Measurements from ENCODE around the gene NBEA. TPM values are rescaled to one million over a fixed set of nuclear protein-coding genes. Genes with fewer than 3 reads are reported as not detected.

NBEA gene
- total RNA-seq, 1 experiment from 2014 or later = 3.3 TPM

GRCh38 chr13:35309706-35310105 is 367.6 kb downstream of the NBEA start:
- CTCF ChIA-PET = no interaction called here
- Histone ChIP-seq H3K27ac (ENCODE audit: low read length) (no peak overlapping the region), H3K4me3 (ENCODE audit: low read depth in 2 of 2, low read length in 2 of 2) (no peak overlapping the region), H3K27me3 (ENCODE audit: control insufficient read depth, insufficient read depth, low read length) (no peaks in the 10 kb centered on the region), H3K4me1 (ENCODE audit: control insufficient read depth, insufficient read depth, low read length) (no peaks in the 10 kb centered on the region), H3K36me3 (ENCODE audit: control insufficient read depth, insufficient read depth, low read length) (no peaks in the 10 kb centered on the region), H3K9me3 (ENCODE audit: control insufficient read depth, insufficient read depth, low read depth, low read length) (no peaks in the 10 kb centered on the region)
- TF ChIP-seq TCF7L2 (IDR thresholded peaks at IDR 0.05; ENCODE audit: low read depth, low read length) = no peak
- TF ChIP-seq SIN3A (IDR thresholded peaks at IDR 0.05; ENCODE audit: borderline replicate concordance, insufficient read depth, low read depth, low read length) = no peak
- TF ChIP-seq REST (IDR thresholded peaks at IDR 0.05; ENCODE audit: insufficient read depth in 1 of 2, low read depth in 2 of 2, low read length in 1 of 2) = no peak
- no peak for TF ChIP-seq POLR2AphosphoS5 (IDR thresholded peaks at IDR 0.05; ENCODE audit: low read depth, low read length)
- TF ChIP-seq, protein P1, sequence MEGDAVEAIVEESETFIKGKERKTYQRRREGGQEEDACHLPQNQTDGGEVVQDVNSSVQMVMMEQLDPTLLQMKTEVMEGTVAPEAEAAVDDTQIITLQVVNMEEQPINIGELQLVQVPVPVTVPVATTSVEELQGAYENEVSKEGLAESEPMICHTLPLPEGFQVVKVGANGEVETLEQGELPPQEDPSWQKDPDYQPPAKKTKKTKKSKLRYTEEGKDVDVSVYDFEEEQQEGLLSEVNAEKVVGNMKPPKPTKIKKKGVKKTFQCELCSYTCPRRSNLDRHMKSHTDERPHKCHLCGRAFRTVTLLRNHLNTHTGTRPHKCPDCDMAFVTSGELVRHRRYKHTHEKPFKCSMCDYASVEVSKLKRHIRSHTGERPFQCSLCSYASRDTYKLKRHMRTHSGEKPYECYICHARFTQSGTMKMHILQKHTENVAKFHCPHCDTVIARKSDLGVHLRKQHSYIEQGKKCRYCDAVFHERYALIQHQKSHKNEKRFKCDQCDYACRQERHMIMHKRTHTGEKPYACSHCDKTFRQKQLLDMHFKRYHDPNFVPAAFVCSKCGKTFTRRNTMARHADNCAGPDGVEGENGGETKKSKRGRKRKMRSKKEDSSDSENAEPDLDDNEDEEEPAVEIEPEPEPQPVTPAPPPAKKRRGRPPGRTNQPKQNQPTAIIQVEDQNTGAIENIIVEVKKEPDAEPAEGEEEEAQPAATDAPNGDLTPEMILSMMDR (IDR thresholded peaks at IDR 0.05) = no peak
- BruUV-seq (replicated peaks) = no TSS peak
- intact Hi-C loops (cut with micrococcal nuclease; ENCODE audit: unreplicated experiment) = no loop called here
- ATAC-seq (no peak), DNase-seq (ENCODE audit: low read depth, low spot score) (no peak)
- POLR2A ChIA-PET = no interaction called here
- in situ Hi-C loops (cut with HindIII; ENCODE audit: low pct_unique_long_range_greater_than_20kb, low sequenced_read_pairs) = no loop called here

GRCh38 chr13:35332134-35332533 is 390.1 kb downstream of the NBEA start:
- POLR2A ChIA-PET = no interaction called here
- Histone ChIP-seq H3K4me1 (ENCODE audit: control insufficient read depth, insufficient read depth, low read length) (no peaks in the 10 kb centered on the region), H3K36me3 (ENCODE audit: control insufficient read depth, insufficient read depth, low read length) (no peaks in the 10 kb centered on the region), H3K27me3 (ENCODE audit: control insufficient read depth, insufficient read depth, low read length) (no peaks in the 10 kb centered on the region), H3K27ac (ENCODE audit: low read length) (no peak overlapping the region), H3K9me3 (ENCODE audit: control insufficient read depth, insufficient read depth, low read depth, low read length) (no peaks in the 10 kb centered on the region), H3K4me3 (ENCODE audit: low read depth in 2 of 2, low read length in 2 of 2) (no peak overlapping the region)
- in situ Hi-C loops (cut with HindIII; ENCODE audit: low pct_unique_long_range_greater_than_20kb, low sequenced_read_pairs) = no loop called here
- BruUV-seq (replicated peaks) = no TSS peak
- ATAC-seq = no peak
- intact Hi-C loops (cut with micrococcal nuclease; ENCODE audit: unreplicated experiment) = no loop called here
- TF ChIP-seq, protein P1 (IDR thresholded peaks at IDR 0.05) = no peak
- TF ChIP-seq REST (IDR thresholded peaks at IDR 0.05; ENCODE audit: insufficient read depth in 1 of 2, low read depth in 2 of 2, low read length in 1 of 2) = no peak
- TF ChIP-seq SIN3A (IDR thresholded peaks at IDR 0.05; ENCODE audit: borderline replicate concordance, insufficient read depth, low read depth, low read length) = no peak
- no peak for TF ChIP-seq TCF7L2 (IDR thresholded peaks at IDR 0.05; ENCODE audit: low read depth, low read length)
- no peak for TF ChIP-seq POLR2AphosphoS5 (IDR thresholded peaks at IDR 0.05; ENCODE audit: low read depth, low read length)
- DNase-seq (ENCODE audit: low read depth, low spot score) = no peak
- CTCF ChIA-PET = no interaction called here
